Tibial nerve (tissue), 4 donors: ENCODE data around the gene WDR76. TPM values are rescaled to one million over a fixed set of nuclear protein-coding genes. Genes with fewer than 3 reads are reported as not detected.

Experiments
- DNase-seq, 2 donors: peaks; one replicate each; pipeline ENCODE4 v3.0.0-alpha.2; 2019; ENCODE audit warnings: low spot score in 2 of 2
- H3K27ac ChIP-seq, 4 donors: fragments of 200-600 bp; sonication (generic) in 3 of 4; one replicate each; pipeline ENCODE4 v1.5.1; 2017 to 2019; ENCODE audit warnings: mild to moderate bottlenecking in 1 of 4
- H3K27me3 ChIP-seq, 2 donors: fragments of 200-600 bp; sonication (generic) in 1 of 2; one replicate each; pipeline versions ENCODE4 v1.5.1 to v1.6.0; 2017 to 2019
- H3K36me3 ChIP-seq, 3 donors: fragments of 200-600 bp; sonication (generic); one replicate each; pipeline ENCODE4 v1.5.1; 2018 to 2019
- H3K4me1 ChIP-seq, 4 donors: fragments of 200-600 bp; sonication (generic) in 3 of 4; one replicate each; pipeline ENCODE4 v1.5.1; 2017 to 2019
- H3K4me3 ChIP-seq, 4 donors: fragments of 200-600 bp; sonication (generic) in 3 of 4; one replicate each; pipeline ENCODE4 v1.5.1; 2017 to 2019; ENCODE audit warnings: mild to moderate bottlenecking in 1 of 4, moderate library complexity in 1 of 4
- H3K9me3 ChIP-seq, 4 donors: fragments of 200-600 bp; sonication (generic) in 3 of 4; one replicate each; pipeline ENCODE4 v1.5.1; 2017 to 2019
- EP300 ChIP-seq, 2 donors: sonication (generic); formaldehyde crosslinking; IDR thresholded peaks; one replicate each; pipeline ENCODE4 v1.6.1; 2017; ENCODE audit warnings: antibody characterized with exemption in 2 of 2, mild to moderate bottlenecking in 1 of 2
- POLR2A ChIP-seq, 2 donors: fragments of 450-650 bp; IDR thresholded peaks; one replicate each; pipeline ENCODE4 v1.6.1; 2017; ENCODE audit warnings: antibody characterized with exemption in 2 of 2, mild to moderate bottlenecking in 2 of 2, moderate library complexity in 2 of 2
- WGBS, 2 donors: methylation state at CpG; one replicate each; pipeline ENCODE4 v1.1.5; 2018; 5-methylcytosine and 5-hydroxymethylcytosine counted together
- small RNA-seq: library from RNA; depleted of rRNA; stranded (forward); fragments of <200 nt; gene quantifications from one replicate; pipeline ENCODE3, GENCODE V24; 2016
- total RNA-seq, 4 donors: library from RNA; depleted of rRNA; stranded (reverse); fragments of >200 nt; gene quantifications; one replicate each; pipeline ENCODE4 v1.1.0, GENCODE V29; 2016
- TF ChIP-seq, protein P1 (sequence below), 5 experiments: fragments of 200-600 bp in 3 of 5; fragments of 450-650 bp in 2 of 5; sonication (generic) in 3 of 5; IDR thresholded peaks; one replicate each; pipeline ENCODE4 v1.5.1; 2016 to 2019; ENCODE audit warnings: antibody characterized with exemption in 5 of 5, mild to moderate bottlenecking in 3 of 5, moderate library complexity in 2 of 5

The WDR76 gene
- total RNA-seq, 4 donors from 2014 or later, result 2.7 to 7.5 (median 2.9) TPM

- DNase-seq, result no peak
- H3K4me1 ChIP-seq, result peaks cover 0 to 48% (median 10%) of the 10 kb centered on the region in 4 donors
- 70 to 76% methylated on average over 4 of the region's 4 CpGs for WGBS, 2 donors
- no peaks in the 10 kb centered on the region for H3K27me3 ChIP-seq
- H3K27ac ChIP-seq, result peak overlapping the region in 2 of 4 donors; percentile 44 to 62
- TF ChIP-seq, protein P1, sequence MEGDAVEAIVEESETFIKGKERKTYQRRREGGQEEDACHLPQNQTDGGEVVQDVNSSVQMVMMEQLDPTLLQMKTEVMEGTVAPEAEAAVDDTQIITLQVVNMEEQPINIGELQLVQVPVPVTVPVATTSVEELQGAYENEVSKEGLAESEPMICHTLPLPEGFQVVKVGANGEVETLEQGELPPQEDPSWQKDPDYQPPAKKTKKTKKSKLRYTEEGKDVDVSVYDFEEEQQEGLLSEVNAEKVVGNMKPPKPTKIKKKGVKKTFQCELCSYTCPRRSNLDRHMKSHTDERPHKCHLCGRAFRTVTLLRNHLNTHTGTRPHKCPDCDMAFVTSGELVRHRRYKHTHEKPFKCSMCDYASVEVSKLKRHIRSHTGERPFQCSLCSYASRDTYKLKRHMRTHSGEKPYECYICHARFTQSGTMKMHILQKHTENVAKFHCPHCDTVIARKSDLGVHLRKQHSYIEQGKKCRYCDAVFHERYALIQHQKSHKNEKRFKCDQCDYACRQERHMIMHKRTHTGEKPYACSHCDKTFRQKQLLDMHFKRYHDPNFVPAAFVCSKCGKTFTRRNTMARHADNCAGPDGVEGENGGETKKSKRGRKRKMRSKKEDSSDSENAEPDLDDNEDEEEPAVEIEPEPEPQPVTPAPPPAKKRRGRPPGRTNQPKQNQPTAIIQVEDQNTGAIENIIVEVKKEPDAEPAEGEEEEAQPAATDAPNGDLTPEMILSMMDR (IDR thresholded peaks at IDR 0.05), result no peak
- TF ChIP-seq POLR2A (IDR thresholded peaks at IDR 0.05), result no peak
- TF ChIP-seq EP300 (IDR thresholded peaks at IDR 0.05), result no peak
- H3K4me3 ChIP-seq, result no peak overlapping the region
- no peaks in the 10 kb centered on the region for H3K36me3 ChIP-seq
- H3K9me3 ChIP-seq, result no peaks in the 10 kb centered on the region
Observed at GRCh38 chr15:43916326-43916660, 89.5 kb downstream of the WDR76 start.

Small RNA genes within 50 kb of the gene (small RNA-seq; reads per million reads assigned to genes)
- gene MIR1282 (not detected), gene RF00019 (not detected)

Other genes with a start within 250 kb of the WDR76 start
- 10 to 100 TPM; 22.6 to 57.9 (median 40.4) TPM for gene PPIP5K1, start 236.8 kb upstream of the WDR76 start, total RNA-seq
- gene CKMT1B, start 233.0 kb upstream of the WDR76 start, total RNA-seq, result not detected
- gene STRC, start 208.2 kb upstream of the WDR76 start, total RNA-seq, result 1 to 10 TPM in 3 of 4 donors, under 1 TPM in 1; 0.30 to 1.4 (median 1.2) TPM
- 10 to 100 TPM in 1 of 4 donors, 1 to 10 TPM in 3; 1.2 to 18.6 (median 6.3) TPM for gene CATSPER2, start 178.2 kb upstream of the WDR76 start, total RNA-seq
- not detected for gene CKMT1A, start 133.1 kb upstream of the WDR76 start, total RNA-seq
- gene PDIA3, start 80.6 kb upstream of the WDR76 start, total RNA-seq, result 100 to 1,000 TPM in 1 of 4 donors, 10 to 100 TPM in 3; 75.4 to 107 (median 94.2) TPM
- 10 to 100 TPM; 11.4 to 29.3 (median 13.0) TPM for gene ELL3, start 50.0 kb upstream of the WDR76 start, total RNA-seq
- 100 to 1,000 TPM; 698 to 988 (median 804) TPM for gene SERF2, start 34.7 kb upstream of the WDR76 start, total RNA-seq
- gene SERINC4, start 26.8 kb upstream of the WDR76 start, total RNA-seq, result under 1 TPM in 1 of 4 donors, not detected in 3; 0.20 TPM
- gene HYPK, start 26.4 kb upstream of the WDR76 start, total RNA-seq, result 10 to 100 TPM in 3 of 4 donors, 1 to 10 TPM in 1; 7.5 to 27.6 (median 12.1) TPM
- 10 to 100 TPM in 3 of 4 donors, 1 to 10 TPM in 1; 9.6 to 15.7 (median 11.9) TPM for gene MFAP1, start 2.3 kb upstream of the WDR76 start, total RNA-seq